Activated naive CD8-positive, alpha-beta T cell (primary cell): ENCODE measurements around the gene DGCR6L.
"Not testable (repeated sequence)": the region's sequence is repeated elsewhere in the genome, so short reads cannot be mapped to it uniquely, and the experiment has no call there.

Experiments used
- H3K27ac Mint-ChIP-seq: one replicate; pipeline ENCODE4 v1.8.0; 2021; ENCODE audit warnings: mixed read lengths
- H3K27me3 Mint-ChIP-seq: one replicate; pipeline ENCODE4 v1.8.0; 2021; ENCODE audit warnings: mixed read lengths
- H3K36me3 Mint-ChIP-seq: one replicate; pipeline ENCODE4 v1.8.0; 2021; ENCODE audit warnings: mixed read lengths
- H3K4me1 Mint-ChIP-seq: one replicate; pipeline ENCODE4 v1.8.0; 2021; ENCODE audit warnings: low read depth, mixed read lengths
- H3K4me3 Mint-ChIP-seq: one replicate; pipeline ENCODE4 v1.8.0; 2021; ENCODE audit warnings: mild to moderate bottlenecking, mixed read lengths
- H3K9me3 Mint-ChIP-seq: one replicate; pipeline ENCODE4 v1.8.0; 2021; ENCODE audit warnings: low read depth, mixed read lengths

DGCR6L gene

DNA sequence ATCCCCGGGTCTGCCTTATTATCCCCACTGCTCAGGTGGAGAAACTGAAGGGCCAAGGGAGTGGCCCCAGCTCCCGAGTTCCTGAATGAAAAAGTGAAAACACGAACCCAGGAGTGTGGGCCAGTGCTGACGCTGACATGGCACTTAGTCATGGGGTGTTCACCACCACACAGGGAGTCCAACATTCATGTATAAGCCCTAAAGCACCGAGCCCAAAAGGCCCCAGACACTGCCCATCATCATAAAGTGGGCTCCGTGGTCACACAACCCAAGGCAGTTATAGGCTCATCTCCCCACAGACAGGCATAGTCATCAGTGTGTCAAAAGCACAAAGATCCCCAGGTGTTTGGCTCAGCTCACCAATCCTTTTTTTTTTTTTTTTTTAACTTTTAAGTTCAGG is 32.7 kb upstream of the DGCR6L start:
- not testable (repeated sequence) for H3K36me3 Mint-ChIP-seq, H3K9me3 Mint-ChIP-seq, H3K4me3 Mint-ChIP-seq, H3K27me3 Mint-ChIP-seq, H3K4me1 Mint-ChIP-seq, H3K27ac Mint-ChIP-seq

GRCh38 chr22:20346553-20346952 is 26.7 kb upstream of the DGCR6L start:
- H3K27me3 Mint-ChIP-seq, H3K36me3 Mint-ChIP-seq, H3K4me3 Mint-ChIP-seq, H3K27ac Mint-ChIP-seq, H3K9me3 Mint-ChIP-seq, H3K4me1 Mint-ChIP-seq: not testable (repeated sequence)

- H3K27me3 Mint-ChIP-seq, H3K4me3 Mint-ChIP-seq, H3K4me1 Mint-ChIP-seq, H3K27ac Mint-ChIP-seq, H3K36me3 Mint-ChIP-seq, H3K9me3 Mint-ChIP-seq: not testable (repeated sequence)
Observed at GRCh38 chr22:20338291-20338690, 18.4 kb upstream of the DGCR6L start.

DNA sequence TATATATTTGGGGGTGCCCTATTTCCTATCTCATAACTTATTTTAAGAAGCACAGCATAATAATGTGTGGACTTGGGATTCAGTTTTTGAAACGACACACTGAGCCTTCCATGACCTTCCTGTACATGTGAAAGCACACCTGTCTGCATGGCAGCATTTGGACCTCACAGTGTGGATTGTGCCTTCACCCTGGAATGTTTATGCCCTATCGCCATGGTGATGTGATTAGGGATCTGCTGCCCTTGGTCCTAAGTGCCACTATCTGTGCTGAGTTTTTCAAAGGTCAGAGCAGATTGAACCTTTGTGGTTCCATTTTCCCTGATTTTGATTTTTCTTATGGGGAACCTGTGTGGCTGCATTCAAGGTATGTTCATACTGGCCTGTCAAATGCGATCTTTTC is 17.9 kb upstream of the DGCR6L start:
- not testable (repeated sequence) for H3K4me1 Mint-ChIP-seq, H3K36me3 Mint-ChIP-seq, H3K4me3 Mint-ChIP-seq, H3K27me3 Mint-ChIP-seq, H3K27ac Mint-ChIP-seq, H3K9me3 Mint-ChIP-seq

- H3K27ac Mint-ChIP-seq, H3K9me3 Mint-ChIP-seq, H3K4me3 Mint-ChIP-seq, H3K4me1 Mint-ChIP-seq, H3K27me3 Mint-ChIP-seq, H3K36me3 Mint-ChIP-seq: not testable (repeated sequence)
Observed at GRCh38 chr22:20336561-20336960, 16.7 kb upstream of the DGCR6L start.

DNA sequence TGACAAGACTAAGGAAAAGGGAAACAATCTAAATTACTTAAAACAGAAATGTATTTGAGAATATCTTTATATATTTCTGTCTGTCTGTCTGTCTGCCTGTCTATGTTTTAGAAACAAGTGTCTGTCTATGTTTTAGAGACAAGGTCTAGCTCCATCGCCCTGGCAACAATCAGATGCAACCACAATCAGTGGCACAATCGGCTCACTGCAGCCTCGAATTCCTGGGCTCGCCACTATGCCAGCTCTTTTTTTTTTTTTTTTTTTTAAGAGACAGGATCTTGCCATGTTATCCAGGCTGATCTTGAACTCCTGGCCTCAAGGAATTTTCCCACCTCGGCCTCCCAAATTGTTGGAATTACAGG is 8.7 kb upstream of the DGCR6L start:
- H3K9me3 Mint-ChIP-seq, H3K36me3 Mint-ChIP-seq, H3K27me3 Mint-ChIP-seq: not testable (repeated sequence)
- H3K4me3 Mint-ChIP-seq = peak overlapping the region; percentile 76
- peaks cover 20% of the 10 kb centered on the region for H3K4me1 Mint-ChIP-seq
- H3K27ac Mint-ChIP-seq = peak overlapping the region; percentile 91

- H3K4me3 Mint-ChIP-seq, H3K36me3 Mint-ChIP-seq, H3K27me3 Mint-ChIP-seq, H3K9me3 Mint-ChIP-seq: not testable (repeated sequence)
- Mint-ChIP-seq H3K27ac (peak overlapping the region; percentile 54), H3K4me1 (peaks cover 37% of the 10 kb centered on the region)
Observed at GRCh38 chr22:20325996-20326395, 6.1 kb upstream of the DGCR6L start.

DNA sequence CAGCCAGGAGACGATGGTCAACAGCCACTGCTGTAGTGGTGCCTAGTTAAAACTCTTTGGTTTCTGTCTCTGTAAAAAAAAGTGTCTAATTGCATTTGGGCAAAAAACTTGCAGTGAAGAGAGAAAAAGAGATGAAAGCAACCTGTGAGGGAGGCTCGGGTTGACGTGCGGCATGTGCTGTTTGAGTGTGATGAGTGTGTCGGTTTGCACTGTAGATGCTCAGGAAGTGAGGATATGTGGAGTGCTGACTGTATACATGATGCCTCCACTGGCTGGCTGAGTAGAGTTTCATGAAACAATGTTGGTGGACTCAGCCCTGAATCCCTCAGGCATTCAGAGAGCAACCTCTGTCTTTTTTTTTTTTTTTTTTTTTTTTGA is 4.3 kb upstream of the DGCR6L start:
- Mint-ChIP-seq H3K4me3 (peak overlapping the region; percentile 33), H3K27ac (peak overlapping the region; percentile 95), H3K36me3 (no peaks in the 10 kb centered on the region), H3K27me3 (no peaks in the 10 kb centered on the region), H3K9me3 (no peaks in the 10 kb centered on the region), H3K4me1 (peaks cover 45% of the 10 kb centered on the region)

DNA sequence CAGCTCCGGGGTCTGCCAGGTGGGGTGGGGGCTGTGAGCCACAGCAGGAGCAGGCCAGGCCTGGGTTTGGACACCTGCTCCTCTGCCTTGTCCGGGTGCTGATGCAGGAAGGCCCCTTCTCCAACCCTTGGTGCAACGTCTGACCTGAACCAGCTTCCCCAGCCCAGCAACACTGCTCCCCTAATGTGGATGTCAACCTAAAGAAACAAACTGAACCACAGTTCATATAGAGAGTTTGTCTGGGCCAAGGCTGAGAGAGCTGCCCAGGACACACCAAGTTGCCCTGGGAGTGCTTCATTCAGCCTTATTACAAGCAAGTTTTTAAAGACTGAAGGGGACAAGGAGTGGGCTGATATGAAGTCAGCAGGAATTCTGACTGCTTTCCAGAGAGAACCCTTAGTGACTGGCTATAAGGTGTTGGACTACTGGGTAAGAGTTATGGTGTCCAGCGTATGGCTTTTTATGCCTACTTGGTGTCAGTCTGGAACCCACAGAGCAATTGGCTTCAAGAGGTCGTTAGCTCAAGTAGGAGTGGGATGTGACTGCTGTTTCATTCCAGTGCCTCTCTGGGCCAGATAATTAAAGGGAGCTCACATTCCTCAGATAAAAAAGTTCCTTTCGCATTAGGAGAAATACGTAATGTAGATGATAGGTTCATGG is 1.8 kb upstream of the DGCR6L start:
- not testable (repeated sequence) for H3K27me3 Mint-ChIP-seq, H3K9me3 Mint-ChIP-seq, H3K36me3 Mint-ChIP-seq
- Mint-ChIP-seq H3K27ac (peak overlapping the region; percentile 11), H3K4me3 (peak overlapping the region; percentile 35), H3K4me1 (peaks cover 56% of the 10 kb centered on the region)

- H3K9me3 Mint-ChIP-seq, H3K36me3 Mint-ChIP-seq, H3K27me3 Mint-ChIP-seq: not testable (repeated sequence)
- peak overlapping the region; percentile 88 for H3K27ac Mint-ChIP-seq
- H3K4me1 Mint-ChIP-seq = peaks cover 56% of the 10 kb centered on the region
- H3K4me3 Mint-ChIP-seq = peak overlapping the region; percentile 92
Observed at GRCh38 chr22:20320659-20321551, 1.0 kb upstream of the DGCR6L start.

GRCh38 chr22:20319041-20319744 is 667 bp downstream of the DGCR6L start:
- H3K27ac Mint-ChIP-seq = peak overlapping the region; percentile 84
- peaks cover 56% of the 10 kb centered on the region for H3K4me1 Mint-ChIP-seq
- H3K36me3 Mint-ChIP-seq = no peaks in the 10 kb centered on the region
- no peaks in the 10 kb centered on the region for H3K9me3 Mint-ChIP-seq
- H3K27me3 Mint-ChIP-seq = no peaks in the 10 kb centered on the region
- peak overlapping the region; percentile 92 for H3K4me3 Mint-ChIP-seq

DNA sequence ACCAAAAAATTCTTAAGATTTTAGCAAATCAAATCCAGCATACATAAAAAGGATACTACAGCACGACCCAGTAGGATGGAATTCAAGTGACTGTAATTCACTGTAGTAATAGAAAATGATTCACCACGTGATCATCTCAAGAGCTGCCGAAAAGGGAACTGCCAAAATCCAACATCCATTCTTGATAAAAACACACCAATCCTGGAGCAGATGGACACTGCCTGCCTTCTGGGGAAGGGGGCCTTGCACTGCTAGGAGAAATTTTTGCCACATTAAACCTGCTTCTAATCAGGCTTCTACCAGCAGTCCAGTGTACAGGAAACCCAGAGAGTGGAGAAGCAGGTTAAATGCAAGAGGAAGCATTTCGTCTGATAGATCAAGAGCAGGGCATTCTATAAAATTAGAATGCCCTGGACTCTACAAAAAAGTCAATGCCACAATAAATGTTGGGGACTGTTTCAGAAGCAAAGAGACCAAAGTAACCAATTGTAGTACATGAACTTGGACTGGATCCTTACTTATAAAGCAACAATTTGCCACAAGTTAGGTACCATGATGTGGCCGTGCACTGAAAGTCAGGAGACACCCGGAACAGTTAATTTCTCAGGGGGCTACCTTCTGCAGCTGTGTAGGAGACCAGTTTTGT is 1.7 kb downstream of the DGCR6L start:
- not testable (repeated sequence) for H3K9me3 Mint-ChIP-seq, H3K36me3 Mint-ChIP-seq, H3K27me3 Mint-ChIP-seq
- H3K27ac Mint-ChIP-seq = peak overlapping the region; percentile 22
- peaks cover 46% of the 10 kb centered on the region for H3K4me1 Mint-ChIP-seq
- H3K4me3 Mint-ChIP-seq = peak overlapping the region; percentile 92

GRCh38 chr22:20317402-20318042 is 2.3 kb downstream of the DGCR6L start:
- H3K36me3 Mint-ChIP-seq, H3K27me3 Mint-ChIP-seq, H3K9me3 Mint-ChIP-seq, H3K27ac Mint-ChIP-seq: not testable (repeated sequence)
- peaks cover 39% of the 10 kb centered on the region for H3K4me1 Mint-ChIP-seq
- peak overlapping the region; percentile 92 for H3K4me3 Mint-ChIP-seq

GRCh38 chr22:20316844-20317401 is 2.9 kb downstream of the DGCR6L start:
- H3K9me3 Mint-ChIP-seq = no peaks in the 10 kb centered on the region
- H3K36me3 Mint-ChIP-seq = no peaks in the 10 kb centered on the region
- H3K27me3 Mint-ChIP-seq = no peaks in the 10 kb centered on the region
- no peak overlapping the region for H3K4me3 Mint-ChIP-seq
- no peak overlapping the region for H3K27ac Mint-ChIP-seq
- H3K4me1 Mint-ChIP-seq = peaks cover 38% of the 10 kb centered on the region
